Rectal smooth muscle tissue (tissue), 1 donor: ENCODE data around the gene DCLK1.

Source experiments
- H3K27ac ChIP-seq: one replicate; pipeline ENCODE4 v1.7.0; 2013; ENCODE audit warnings: low read depth, low read length, inconsistent platforms
- H3K27me3 ChIP-seq: one replicate; pipeline ENCODE4 v1.7.0; 2013; ENCODE audit warnings: low read length; ENCODE audit not compliant: control insufficient read depth, insufficient read depth
- H3K36me3 ChIP-seq: one replicate; pipeline ENCODE4 v1.7.0; 2013; ENCODE audit warnings: low read length; ENCODE audit not compliant: control insufficient read depth, insufficient read depth
- H3K4me1 ChIP-seq: one replicate; pipeline ENCODE4 v1.7.0; 2013; ENCODE audit warnings: low read length; ENCODE audit not compliant: control insufficient read depth, insufficient read depth
- H3K4me3 ChIP-seq: one replicate; pipeline ENCODE4 v1.7.0; 2013; ENCODE audit warnings: low read length
- H3K9ac ChIP-seq: one replicate; pipeline ENCODE4 v1.7.0; 2013; ENCODE audit warnings: low read length

DCLK1 gene

GRCh38 chr13:35914662-35915061 is 216.5 kb downstream of the DCLK1 start:
- no peaks in the 10 kb centered on the region for H3K27me3 ChIP-seq
- no peak overlapping the region for H3K4me3 ChIP-seq
- no peaks in the 10 kb centered on the region for H3K36me3 ChIP-seq
- no peak overlapping the region for H3K9ac ChIP-seq
- no peaks in the 10 kb centered on the region for H3K4me1 ChIP-seq
- no peak overlapping the region for H3K27ac ChIP-seq

GRCh38 chr13:35912841-35913240 is 218.3 kb downstream of the DCLK1 start:
- no peaks in the 10 kb centered on the region for H3K4me1 ChIP-seq
- no peak overlapping the region for H3K4me3 ChIP-seq
- H3K27me3 ChIP-seq: no peaks in the 10 kb centered on the region
- no peak overlapping the region for H3K9ac ChIP-seq
- H3K27ac ChIP-seq: no peak overlapping the region
- H3K36me3 ChIP-seq: no peaks in the 10 kb centered on the region

DNA sequence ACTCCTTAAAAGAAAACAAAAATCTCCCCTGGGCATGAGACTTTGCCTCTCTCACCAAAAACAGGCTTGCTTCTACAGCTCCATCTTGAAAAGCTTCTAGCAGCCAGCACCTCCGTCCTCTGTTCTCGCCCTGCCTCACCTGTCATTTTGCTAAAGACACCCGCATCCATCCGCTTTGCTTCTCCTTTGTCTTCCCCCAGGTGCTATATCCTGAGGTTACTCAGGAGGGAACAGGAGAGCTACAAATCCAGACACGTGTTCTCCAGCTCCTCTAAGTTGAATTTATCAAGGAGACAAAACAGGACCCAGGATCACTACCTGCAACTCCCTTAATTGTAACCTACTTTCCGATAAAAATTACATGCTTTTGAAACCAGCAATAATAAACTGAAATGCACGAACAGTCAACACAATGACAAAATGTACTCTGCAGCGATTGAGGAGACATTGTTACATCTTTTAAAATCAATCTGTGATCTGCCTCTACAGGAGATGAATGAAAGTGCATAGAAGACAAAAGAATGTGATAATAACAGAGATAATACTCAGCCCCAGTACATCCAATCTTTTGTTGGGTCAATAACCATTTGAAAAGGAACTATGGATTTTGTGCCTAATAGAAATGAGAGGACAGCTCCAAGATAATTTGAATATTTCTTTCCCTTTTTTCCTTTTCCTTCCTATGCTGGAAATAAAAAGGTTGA is 221.2 kb downstream of the DCLK1 start:
- no peaks in the 10 kb centered on the region for H3K27me3 ChIP-seq
- no peaks in the 10 kb centered on the region for H3K36me3 ChIP-seq

GRCh38 chr13:35909091-35909490 is 222.1 kb downstream of the DCLK1 start:
- no peak overlapping the region for H3K27ac ChIP-seq
- H3K36me3 ChIP-seq: no peaks in the 10 kb centered on the region
- H3K4me3 ChIP-seq: no peak overlapping the region
- H3K9ac ChIP-seq: no peak overlapping the region
- H3K4me1 ChIP-seq: no peaks in the 10 kb centered on the region
- H3K27me3 ChIP-seq: no peaks in the 10 kb centered on the region

More for the DNA sequence above, 221.2 kb downstream of the DCLK1 start:
- Histone ChIP-seq H3K4me1 (no peaks in the 10 kb centered on the region), H3K9ac (no peak overlapping the region), H3K27ac (no peak overlapping the region), H3K4me3 (no peak overlapping the region)

DNA sequence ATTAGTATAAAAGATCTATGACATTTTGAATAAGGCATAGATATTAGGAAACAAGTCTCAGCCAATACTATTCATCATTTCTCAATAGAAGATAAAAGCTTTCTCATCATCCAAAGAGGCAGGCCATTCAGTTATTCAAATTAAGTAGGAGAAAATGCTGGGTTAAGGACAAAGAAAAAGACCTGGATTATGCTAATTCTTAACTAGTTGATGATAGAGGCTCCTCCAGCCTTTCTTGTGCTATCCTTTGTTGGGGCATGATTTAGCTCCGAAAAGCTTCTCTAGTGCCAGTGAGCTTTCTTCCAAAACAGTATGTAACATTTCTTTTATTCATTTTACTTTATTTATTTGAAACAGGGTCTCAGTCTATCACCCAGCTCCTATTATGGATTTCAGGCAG is 223.0 kb downstream of the DCLK1 start:
- Histone ChIP-seq H3K9ac (no peak overlapping the region), H3K4me3 (no peak overlapping the region), H3K4me1 (no peaks in the 10 kb centered on the region), H3K27me3 (no peaks in the 10 kb centered on the region), H3K36me3 (no peaks in the 10 kb centered on the region), H3K27ac (no peak overlapping the region)

DNA sequence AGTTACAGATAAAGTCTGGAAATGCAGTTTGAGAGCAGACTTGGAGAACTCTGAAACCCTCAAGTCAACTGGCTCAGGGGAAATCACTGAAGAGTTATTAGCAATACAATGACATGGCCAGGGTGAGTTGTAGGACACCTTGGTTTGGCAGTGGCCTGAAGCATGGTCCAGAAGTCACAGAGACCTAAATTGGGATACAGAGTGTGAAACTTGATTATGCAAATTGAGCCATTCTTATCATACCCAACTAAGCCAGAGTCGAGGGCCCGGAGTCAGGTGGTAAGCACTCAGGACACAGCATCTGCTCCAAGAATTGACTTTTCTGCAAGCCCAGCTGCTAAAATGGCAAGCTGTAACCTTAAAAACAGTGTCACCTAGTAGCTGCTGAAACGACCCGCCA is 224.5 kb downstream of the DCLK1 start:
- H3K36me3 ChIP-seq: no peaks in the 10 kb centered on the region
- H3K27me3 ChIP-seq: no peaks in the 10 kb centered on the region
- no peak overlapping the region for H3K9ac ChIP-seq
- H3K4me1 ChIP-seq: no peaks in the 10 kb centered on the region
- no peak overlapping the region for H3K4me3 ChIP-seq
- no peak overlapping the region for H3K27ac ChIP-seq

DNA sequence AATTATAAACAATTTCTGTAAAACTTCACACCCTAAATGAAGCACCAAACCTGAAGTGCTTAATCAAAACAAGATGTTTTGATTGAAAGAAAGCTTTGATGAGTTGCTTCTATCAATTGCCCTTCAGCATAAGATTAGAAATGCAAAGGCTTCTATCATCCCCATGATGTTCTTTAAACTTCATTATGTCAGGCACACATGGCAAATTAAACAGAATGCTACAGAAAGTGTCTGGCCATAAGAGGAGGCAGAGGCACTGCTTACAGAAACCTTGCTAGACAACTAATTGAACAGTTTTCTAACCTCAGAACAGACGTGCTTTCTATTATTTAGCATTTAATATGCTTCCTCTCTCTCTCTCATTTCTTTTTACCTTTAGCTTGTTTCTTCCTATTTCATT is 228.1 kb downstream of the DCLK1 start:
- H3K27ac ChIP-seq: no peak overlapping the region
- H3K4me3 ChIP-seq: no peak overlapping the region
- no peaks in the 10 kb centered on the region for H3K27me3 ChIP-seq
- H3K4me1 ChIP-seq: no peaks in the 10 kb centered on the region
- H3K9ac ChIP-seq: no peak overlapping the region
- no peaks in the 10 kb centered on the region for H3K36me3 ChIP-seq

- Histone ChIP-seq H3K27ac (no peak overlapping the region), H3K4me3 (no peak overlapping the region), H3K27me3 (no peaks in the 10 kb centered on the region), H3K9ac (no peak overlapping the region), H3K4me1 (no peaks in the 10 kb centered on the region), H3K36me3 (no peaks in the 10 kb centered on the region)
These were observed 233.1 kb downstream of the DCLK1 start for GRCh38 chr13:35898041-35898440.

- no peak overlapping the region for H3K27ac ChIP-seq
- H3K27me3 ChIP-seq: no peaks in the 10 kb centered on the region
- no peaks in the 10 kb centered on the region for H3K36me3 ChIP-seq
- H3K4me1 ChIP-seq: no peaks in the 10 kb centered on the region
- no peak overlapping the region for H3K9ac ChIP-seq
- H3K4me3 ChIP-seq: no peak overlapping the region
These were observed 236.5 kb downstream of the DCLK1 start for GRCh38 chr13:35894636-35895035.

- Histone ChIP-seq H3K4me3 (no peak overlapping the region), H3K27ac (no peak overlapping the region), H3K27me3 (no peaks in the 10 kb centered on the region), H3K9ac (no peak overlapping the region), H3K4me1 (no peaks in the 10 kb centered on the region), H3K36me3 (no peaks in the 10 kb centered on the region)
These were observed 238.1 kb downstream of the DCLK1 start for GRCh38 chr13:35892837-35893814.

- H3K4me1 ChIP-seq: no peaks in the 10 kb centered on the region
- H3K36me3 ChIP-seq: no peaks in the 10 kb centered on the region
- H3K27ac ChIP-seq: no peak overlapping the region
- H3K9ac ChIP-seq: no peak overlapping the region
- no peak overlapping the region for H3K4me3 ChIP-seq
- H3K27me3 ChIP-seq: no peaks in the 10 kb centered on the region
These were observed 239.4 kb downstream of the DCLK1 start for GRCh38 chr13:35891507-35892441.

- no peak overlapping the region for H3K27ac ChIP-seq
- H3K4me1 ChIP-seq: no peaks in the 10 kb centered on the region
- H3K27me3 ChIP-seq: no peaks in the 10 kb centered on the region
- H3K36me3 ChIP-seq: no peaks in the 10 kb centered on the region
- no peak overlapping the region for H3K9ac ChIP-seq
- H3K4me3 ChIP-seq: no peak overlapping the region
These were observed 241.6 kb downstream of the DCLK1 start for GRCh38 chr13:35889560-35889959.
